CD14-positive monocyte (primary cell): ENCODE results near the gene KCNQ1. TPM values are rescaled to one million over a fixed set of nuclear protein-coding genes. Genes with fewer than 3 reads are reported as not detected.

ENCODE experiments used
- DNase-seq, 3 donors: peaks; one replicate each; pipeline ENCODE4 v3.0.0-alpha.2; 2011 to 2022
- H2AFZ ChIP-seq: 2 replicates; pipeline ENCODE4 v1.6.0; 2012; ENCODE audit warnings: mild to moderate bottlenecking, low read depth, low read length, inconsistent platforms; ENCODE audit not compliant: insufficient read depth, poor library complexity, severe bottlenecking
- H3K27ac ChIP-seq, 2 donors: 1 replicate in 1 of 2; 2 replicates in 1 of 2; pipeline ENCODE4 v1.5.1; 2012 to 2013; ENCODE audit warnings: low read length in 2 of 2, control low read depth in 1 of 2, inconsistent platforms in 1 of 2, low read depth in 1 of 2, mild to moderate bottlenecking in 1 of 2
- H3K27me3 ChIP-seq, 2 donors: one replicate each; pipeline versions ENCODE4 v1.6.0 to v1.6.1; 2011 to 2013; ENCODE audit warnings: low read length in 2 of 2; ENCODE audit not compliant: control insufficient read depth in 2 of 2, insufficient read depth in 2 of 2
- H3K36me3 ChIP-seq, 2 donors: replicated peaks in 1 of 2; 1 replicate in 1 of 2; 2 replicates in 1 of 2; pipeline versions ENCODE4 v1.5.1 to v1.6.1; 2012 to 2013; ENCODE audit warnings: low read length in 2 of 2, control low read depth in 1 of 2, inconsistent platforms in 1 of 2, mild to moderate bottlenecking in 1 of 2; ENCODE audit not compliant: insufficient read depth in 2 of 2, control insufficient read depth in 1 of 2
- H3K4me1 ChIP-seq, 2 donors: 1 replicate in 1 of 2; 2 replicates in 1 of 2; pipeline versions ENCODE4 v1.5.1 to v1.6.1; 2012 to 2013; ENCODE audit warnings: low read length in 2 of 2, control low read depth in 1 of 2, inconsistent platforms in 1 of 2, mild to moderate bottlenecking in 1 of 2, moderate library complexity in 1 of 2; ENCODE audit not compliant: insufficient read depth in 2 of 2, control insufficient read depth in 1 of 2
- H3K4me2 ChIP-seq: replicated peaks from 2 replicates; pipeline ENCODE3; 2012; ENCODE audit warnings: low read length, moderate library complexity, mild to moderate bottlenecking; ENCODE audit not compliant: poor library complexity, severe bottlenecking; ENCODE audit errors: extremely low read depth
- H3K4me3 ChIP-seq, 3 experiments: fragments of 200-600 bp in 1 of 3; sonication (generic) in 1 of 3; replicated peaks in 1 of 3; 1 replicate in 2 of 3; 2 replicates in 1 of 3; pipeline ENCODE4 v1.5.1; 2011 to 2013; ENCODE audit warnings: low read length in 3 of 3, mild to moderate bottlenecking in 3 of 3, control low read depth in 2 of 3, low read depth in 2 of 3, inconsistent platforms in 1 of 3, moderate library complexity in 1 of 3
- H3K79me2 ChIP-seq: 2 replicates; pipeline ENCODE4 v1.6.0; 2012; ENCODE audit warnings: mild to moderate bottlenecking, control low read depth, inconsistent platforms, low read length, moderate library complexity; ENCODE audit not compliant: insufficient read depth
- H3K9ac ChIP-seq: 2 replicates; pipeline ENCODE4 v1.6.0; 2017; ENCODE audit warnings: low read length, mild to moderate bottlenecking; ENCODE audit not compliant: insufficient read depth, poor library complexity, severe bottlenecking
- H3K9me3 ChIP-seq, 2 donors: replicated peaks in 1 of 2; 1 replicate in 1 of 2; 2 replicates in 1 of 2; pipeline versions ENCODE4 v1.5.1 to v1.6.1; 2012 to 2013; ENCODE audit warnings: low read length in 2 of 2, control low read depth in 1 of 2; ENCODE audit not compliant: control insufficient read depth in 1 of 2, insufficient read depth in 1 of 2
- H4K20me1 ChIP-seq: 2 replicates; pipeline ENCODE4 v1.6.0; 2012; ENCODE audit warnings: mild to moderate bottlenecking, low read length, control low read depth, moderate library complexity; ENCODE audit not compliant: insufficient read depth
- H3K27ac Mint-ChIP-seq, 7 donors: one replicate each; pipeline ENCODE4 v1.8.0; 2020; ENCODE audit warnings: mild to moderate bottlenecking in 7 of 7, mixed read lengths in 7 of 7, moderate library complexity in 6 of 7, inconsistent platforms in 2 of 7
- H3K27me3 Mint-ChIP-seq, 3 donors: one replicate each; pipeline ENCODE4 v1.8.0; 2021 to 2022; ENCODE audit warnings: low read depth in 3 of 3, mild to moderate bottlenecking in 3 of 3, mixed read lengths in 3 of 3, moderate library complexity in 3 of 3, inconsistent platforms in 1 of 3
- H3K36me3 Mint-ChIP-seq, 2 donors: one replicate each; pipeline ENCODE4 v1.8.0; 2020; ENCODE audit warnings: mixed read lengths in 2 of 2, inconsistent platforms in 1 of 2, mild to moderate bottlenecking in 1 of 2
- H3K4me1 Mint-ChIP-seq: one replicate; pipeline ENCODE4 v1.8.0; 2020; ENCODE audit warnings: mild to moderate bottlenecking, mixed read lengths
- H3K4me3 Mint-ChIP-seq, 2 donors: one replicate each; pipeline ENCODE4 v1.8.0; 2020; ENCODE audit warnings: mild to moderate bottlenecking in 2 of 2, mixed read lengths in 2 of 2, moderate library complexity in 1 of 2
- H3K9me3 Mint-ChIP-seq, 7 donors: one replicate each; pipeline ENCODE4 v1.8.0; 2020 to 2022; ENCODE audit warnings: mixed read lengths in 7 of 7, mild to moderate bottlenecking in 6 of 7, moderate library complexity in 6 of 7, inconsistent platforms in 2 of 7
- CTCF ChIP-seq: fragments of 200-600 bp; IDR thresholded peaks from one replicate; pipeline ENCODE4 v1.8.0; 2022; ENCODE audit warnings: antibody characterized with exemption, mild to moderate bottlenecking
- WGBS: methylation state at CpG from one replicate; pipeline ENCODE4 v1.1.5; 2013; ENCODE audit warnings: missing lambda C conversion rate; ENCODE audit not compliant: insufficient coverage; 5-methylcytosine and 5-hydroxymethylcytosine counted together
- intact Hi-C, 2 donors: fragments of 100-400 bp; cut with micrococcal nuclease; formaldehyde crosslinking; loops; one replicate each; pipeline versions ENCODE4 v1.15.0 to v1.15.1; 2023
- polyA plus RNA-seq, 3 donors: library from polyadenylated mRNA; depleted of rRNA in 1 of 3; unstranded in 2 of 3; stranded (reverse) in 1 of 3; fragments of 300-500 nt in 2 of 3; fragments of >200 nt in 1 of 3; fragmentation: Illumina TruSeq in 2 of 3; gene quantifications; 1 replicate in 2 of 3; 2 replicates in 1 of 3; pipeline ENCODE4 v1.2.3, GENCODE V29; 2012 to 2021

The KCNQ1 gene
- polyA plus RNA-seq, 3 donors, result 14.9 to 31.8 (median 21.6) TPM

GRCh38 chr11:2855162-2855561, 410.4 kb downstream of the KCNQ1 start:
- Histone ChIP-seq H3K4me2 (no peak overlapping the region), H3K9ac (no peak overlapping the region), H3K4me1 (no peaks in the 10 kb centered on the region), H3K4me3 (no peak overlapping the region), H2AFZ (no peak overlapping the region), H3K27ac (no peak overlapping the region), H3K36me3 (no peaks in the 10 kb centered on the region), H3K9me3 (no peaks in the 10 kb centered on the region), H3K79me2 (no peaks in the 10 kb centered on the region), H3K27me3 (peaks cover 0 to 3% of the 10 kb centered on the region in 2 donors), H4K20me1 (no peaks in the 10 kb centered on the region)
- 90% methylated on average over 2 of the region's 8 CpGs for WGBS
- Mint-ChIP-seq H3K36me3 (no peaks in the 10 kb centered on the region), H3K27ac (no peak overlapping the region), H3K9me3 (peaks cover 0 to 6% (median 0%) of the 10 kb centered on the region in 7 donors), H3K4me1 (no peaks in the 10 kb centered on the region), H3K27me3 (peaks cover 0 to 5% (median 3%) of the 10 kb centered on the region in 3 donors), H3K4me3 (no peak overlapping the region)
- intact Hi-C loops, result no loop called here
- TF ChIP-seq CTCF, result no peak
- DNase-seq, result no peak

- Histone ChIP-seq H3K4me1 (peaks cover 0 to 3% of the 10 kb centered on the region in 2 donors), H3K9me3 (no peaks in the 10 kb centered on the region), H3K9ac (no peak overlapping the region), H3K27ac (no peak overlapping the region), H4K20me1 (no peaks in the 10 kb centered on the region), H2AFZ (no peak overlapping the region), H3K79me2 (no peaks in the 10 kb centered on the region), H3K27me3 (peaks cover 2 to 23% of the 10 kb centered on the region in 2 donors), H3K4me2 (no peak overlapping the region), H3K4me3 (no peak overlapping the region), H3K36me3 (no peaks in the 10 kb centered on the region)
- H3K4me3 Mint-ChIP-seq, result no peak overlapping the region
- no peak for DNase-seq
- 97% methylated on average over 7 of the region's 11 CpGs for WGBS
- peaks cover 0 to 11% (median 0%) of the 10 kb centered on the region in 7 donors for H3K9me3 Mint-ChIP-seq
- no peaks in the 10 kb centered on the region for H3K36me3 Mint-ChIP-seq
- no peak for TF ChIP-seq CTCF
- H3K27ac Mint-ChIP-seq, result no peak overlapping the region
- peaks cover 18 to 21% (median 21%) of the 10 kb centered on the region in 3 donors for H3K27me3 Mint-ChIP-seq
- peaks cover 3% of the 10 kb centered on the region for H3K4me1 Mint-ChIP-seq
- intact Hi-C loops, result no loop called here
These were observed 412.5 kb downstream of the KCNQ1 start for GRCh38 chr11:2857276-2857675.
